Cerebellar cortex (tissue), 1 donor: ENCODE data around the gene FGFR2.

ENCODE experiments used
- DNase-seq: peaks from one replicate; pipeline ENCODE4 v3.0.0-alpha.2; 2015; ENCODE audit warnings: low spot score

FGFR2 gene

DNA sequence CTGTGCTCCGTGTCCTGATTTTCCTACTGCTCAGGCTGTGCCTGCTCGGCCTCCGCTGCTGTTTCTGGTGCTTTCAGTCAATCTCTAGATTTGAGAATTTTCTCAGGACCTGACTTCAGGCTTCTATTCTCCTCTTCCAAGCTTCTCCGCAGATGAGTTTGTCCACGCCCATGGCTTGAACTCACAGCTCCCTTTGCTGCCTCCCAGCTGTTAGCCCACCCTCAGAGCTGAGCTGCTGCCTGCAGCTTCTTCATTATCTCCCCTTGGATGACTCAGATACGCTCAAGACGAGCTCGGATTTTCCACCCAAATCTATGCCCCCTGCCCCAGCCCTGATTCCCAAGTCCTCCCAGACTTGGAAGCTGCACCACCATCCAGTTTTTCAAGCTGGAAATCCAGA is 104.7 kb downstream of the FGFR2 start:
- DNase-seq: no peak

DNA sequence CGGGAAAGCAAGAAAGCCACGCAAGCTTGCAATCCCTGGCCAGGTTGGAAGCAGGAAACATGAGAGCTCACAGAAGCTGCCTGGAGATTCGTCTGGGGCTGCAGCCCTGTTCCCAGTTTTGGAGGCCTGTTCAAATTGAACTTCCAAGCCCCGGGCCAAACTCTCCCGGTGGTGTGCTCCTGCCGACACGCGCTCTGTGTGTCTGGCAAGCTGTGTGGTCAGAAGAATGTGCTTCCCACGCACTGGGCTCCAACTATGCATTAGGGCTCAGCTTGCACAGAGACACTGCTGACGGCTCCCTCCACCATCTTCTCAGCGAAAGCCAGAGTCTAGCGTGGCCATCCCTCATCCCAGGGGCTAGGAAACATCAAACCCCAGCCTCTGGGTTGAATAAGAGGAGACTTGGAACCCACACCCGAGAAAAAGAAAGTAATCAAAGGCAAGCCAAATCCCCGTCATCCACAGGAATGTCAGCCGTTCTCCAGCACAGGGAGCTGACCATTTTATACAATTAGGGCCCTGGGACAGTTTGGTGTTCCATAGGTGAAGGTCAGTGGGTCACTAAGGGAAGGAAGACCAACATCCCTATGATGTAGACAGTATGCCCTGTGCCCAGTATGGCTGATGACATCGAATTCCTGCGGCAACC is 107.2 kb downstream of the FGFR2 start:
- no peak for DNase-seq

DNA sequence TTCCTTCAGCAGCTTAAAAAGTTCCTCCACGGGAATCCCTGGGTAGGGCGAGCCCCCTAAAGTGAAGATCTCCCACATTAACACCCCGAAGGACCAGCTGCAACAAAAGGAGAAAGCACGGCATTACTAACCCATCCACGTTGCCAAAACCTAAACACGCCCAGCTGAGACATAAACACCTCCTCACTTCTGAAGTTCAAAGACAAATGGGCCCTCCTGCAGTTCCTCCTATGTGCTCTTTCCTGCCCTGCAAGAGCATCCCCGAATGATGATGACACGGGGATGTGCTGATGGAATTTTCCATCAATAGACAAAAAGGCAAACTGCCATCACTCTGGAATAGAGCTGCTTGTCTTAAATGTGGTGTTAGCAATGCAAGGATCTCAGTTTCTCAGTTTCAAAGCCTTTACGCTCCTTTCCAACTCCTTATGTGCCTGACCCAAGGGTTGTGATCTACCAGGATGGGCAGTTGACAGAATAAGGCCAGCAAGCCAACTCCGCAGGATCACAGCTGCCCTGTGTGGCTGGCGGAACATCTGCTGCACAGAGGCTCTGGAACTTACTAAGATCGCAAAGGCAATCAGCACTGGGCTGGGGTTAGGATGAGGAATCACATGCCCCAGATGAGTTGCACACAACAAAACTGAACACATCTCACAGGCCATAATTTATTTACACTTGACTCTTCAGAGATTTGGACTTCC is 112.7 kb downstream of the FGFR2 start:
- no peak for DNase-seq

DNA sequence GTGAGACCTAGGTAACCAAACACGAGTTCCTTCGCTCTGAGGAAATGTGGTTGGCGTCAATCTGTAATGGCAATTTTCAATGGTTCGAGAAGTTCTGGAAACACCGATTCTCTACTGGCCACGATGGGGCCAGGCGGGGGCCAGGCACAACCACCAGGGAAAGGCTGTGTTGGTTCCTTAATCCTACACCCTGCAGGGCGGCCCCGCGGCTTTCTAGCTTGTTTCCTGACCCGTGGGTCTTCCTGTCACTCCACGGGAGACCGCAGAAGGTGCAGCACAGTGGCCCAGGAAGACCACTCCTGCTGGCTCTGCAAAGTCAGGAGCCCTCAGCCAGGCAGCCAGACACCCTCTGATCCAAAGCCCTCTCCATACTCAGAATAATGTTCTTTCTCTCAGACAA is 113.4 kb downstream of the FGFR2 start:
- DNase-seq: no peak

DNA sequence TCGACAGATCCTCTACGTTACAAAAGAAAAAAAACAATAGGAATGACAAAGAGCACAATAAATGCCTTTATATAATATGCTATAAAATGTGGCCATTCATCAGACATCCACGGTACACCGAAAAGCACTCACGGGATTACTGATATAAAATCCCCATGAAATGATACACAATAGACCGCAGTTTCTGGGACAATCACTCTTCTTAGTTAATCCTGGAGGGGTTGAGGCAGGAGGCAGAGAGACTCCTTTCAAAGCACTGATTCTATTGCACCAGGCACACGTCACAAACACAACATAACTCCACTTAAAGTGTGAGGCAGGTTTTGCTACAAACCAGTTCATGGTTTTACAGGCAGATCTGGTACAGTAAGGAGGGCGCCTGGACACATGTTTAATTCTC is 113.8 kb downstream of the FGFR2 start:
- DNase-seq: no peak

DNA sequence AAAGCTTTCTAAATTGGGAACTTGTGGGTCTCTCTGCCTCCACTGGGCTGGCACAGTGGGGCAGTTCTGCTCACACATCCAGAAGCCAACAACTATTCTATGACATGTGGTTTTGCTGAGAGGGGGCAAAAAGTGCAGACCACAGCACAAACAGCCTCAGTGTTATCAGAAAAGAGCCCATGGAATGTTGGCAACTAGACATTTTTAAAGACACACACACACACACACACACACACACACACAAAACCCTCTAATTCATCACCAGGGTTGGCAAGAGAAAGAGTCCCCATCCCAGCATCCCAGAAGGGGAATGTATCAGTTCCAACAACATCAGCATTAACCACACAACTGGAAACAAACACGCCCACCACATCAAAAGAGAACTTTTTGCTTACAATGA is 117.1 kb downstream of the FGFR2 start:
- DNase-seq: no peak

DNA sequence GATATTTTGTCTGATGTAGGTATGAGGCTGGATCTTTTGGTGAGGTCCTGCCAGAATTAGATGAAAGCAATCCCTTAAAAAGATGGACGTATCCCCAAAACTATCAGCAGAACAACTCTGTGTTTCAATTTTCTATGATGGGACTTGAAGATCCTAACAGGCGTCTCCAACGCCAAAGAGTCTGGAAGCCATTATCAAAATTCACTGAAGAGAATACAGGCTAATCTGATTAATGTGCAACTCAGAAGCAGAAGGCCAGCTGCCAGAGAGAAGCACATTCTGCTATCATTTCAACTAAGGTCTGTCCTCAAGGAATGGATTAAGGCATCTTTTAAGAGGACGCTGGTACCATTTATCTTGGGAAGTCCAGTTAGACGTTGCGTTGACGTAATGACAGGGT is 119.7 kb downstream of the FGFR2 start:
- no peak for DNase-seq

DNA sequence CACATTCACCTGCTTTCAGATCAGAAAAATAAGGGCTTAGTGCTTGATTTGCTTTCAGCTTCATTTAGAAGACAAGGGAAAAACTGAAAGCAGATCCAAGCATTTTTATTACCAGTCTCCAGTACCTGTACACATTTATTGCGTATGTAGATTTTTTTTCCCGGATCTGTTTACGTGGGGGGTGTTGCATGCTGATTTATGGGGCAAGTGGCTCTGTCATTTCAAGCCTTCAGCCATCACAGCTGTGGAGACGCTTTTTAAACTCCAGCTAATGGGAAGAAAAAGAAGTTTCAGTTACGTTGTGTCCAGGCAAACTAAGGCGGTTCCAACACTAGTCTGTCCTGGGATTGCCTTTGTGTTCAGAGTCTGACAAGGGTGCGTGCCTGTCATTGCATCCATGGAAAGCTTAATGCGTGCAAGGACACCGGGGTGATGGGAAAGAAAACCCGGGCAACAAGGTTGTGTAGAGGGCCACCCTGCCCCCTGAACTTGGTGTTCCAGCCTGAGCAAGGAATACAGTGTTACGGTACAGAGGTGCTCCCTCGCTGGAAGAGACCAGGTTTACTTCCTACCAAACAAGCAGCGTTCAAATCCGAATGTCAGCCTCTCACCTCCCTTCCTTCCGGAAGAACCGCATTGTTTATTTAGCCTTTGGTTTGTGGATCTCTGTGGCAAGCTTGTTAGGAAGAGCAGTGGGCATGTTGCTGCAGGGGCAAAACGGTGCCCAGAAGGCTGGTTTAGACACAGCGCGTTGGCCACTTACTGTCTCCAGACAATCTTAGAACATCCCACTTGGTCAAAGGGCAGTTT is 128.2 kb downstream of the FGFR2 start:
- no peak for DNase-seq

DNA sequence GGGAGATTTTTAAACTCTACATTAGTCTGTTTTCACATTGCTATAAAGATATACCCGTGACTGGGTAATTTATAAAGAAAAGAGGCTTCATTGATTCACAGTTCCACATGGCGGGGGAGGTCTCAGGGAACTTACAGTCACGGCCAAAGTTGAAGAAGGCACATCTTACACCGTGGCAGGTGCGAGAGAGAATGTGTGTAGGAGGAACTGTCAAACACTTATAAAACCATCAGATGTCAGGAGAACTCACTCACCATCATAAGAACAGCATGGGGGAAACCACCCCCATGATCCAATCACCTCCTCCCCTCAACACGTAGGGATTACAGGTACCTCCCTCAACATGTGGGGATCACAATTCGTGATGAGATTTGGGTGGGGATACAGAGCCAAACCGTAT is 129.5 kb downstream of the FGFR2 start:
- DNase-seq: no peak

DNA sequence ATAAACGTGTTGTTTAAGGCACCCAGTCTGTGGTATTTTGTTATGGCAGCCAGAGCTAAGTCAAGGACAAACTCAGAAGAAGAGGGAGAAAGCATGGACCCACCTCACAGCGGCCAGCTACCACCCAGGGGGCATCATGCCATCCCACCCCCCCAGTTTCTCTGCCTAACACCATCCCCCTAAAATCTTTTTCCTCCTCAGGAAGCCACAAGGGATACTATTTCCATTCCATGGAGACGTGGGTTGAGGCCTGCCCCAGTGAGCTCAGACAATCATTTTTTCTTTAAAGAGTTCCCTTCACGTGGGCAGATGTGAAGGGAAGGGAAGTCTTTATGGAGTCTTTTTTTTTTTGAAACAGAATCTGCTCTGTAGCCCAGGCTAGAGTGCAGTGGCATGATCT is 131.8 kb downstream of the FGFR2 start:
- no peak for DNase-seq

DNA sequence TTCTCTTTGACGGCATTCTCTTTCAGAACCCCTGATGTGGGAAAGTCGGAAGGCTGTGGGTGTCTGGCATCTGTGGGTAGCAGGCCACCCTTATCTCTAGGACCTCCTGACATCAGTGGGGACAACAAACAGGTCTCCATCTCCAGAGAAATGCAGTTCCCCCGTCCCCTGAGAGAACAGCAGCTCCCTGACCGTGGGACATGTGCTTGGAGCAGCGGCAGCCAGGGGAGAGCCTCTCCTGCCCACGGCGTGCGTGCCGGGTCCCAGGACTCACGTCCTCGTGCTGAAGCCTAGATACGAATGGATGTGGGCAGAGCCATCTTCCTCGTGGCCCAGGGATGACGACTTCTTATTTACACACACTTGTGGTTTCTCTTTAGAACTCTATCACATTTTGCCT is 133.0 kb downstream of the FGFR2 start:
- no peak for DNase-seq

DNA sequence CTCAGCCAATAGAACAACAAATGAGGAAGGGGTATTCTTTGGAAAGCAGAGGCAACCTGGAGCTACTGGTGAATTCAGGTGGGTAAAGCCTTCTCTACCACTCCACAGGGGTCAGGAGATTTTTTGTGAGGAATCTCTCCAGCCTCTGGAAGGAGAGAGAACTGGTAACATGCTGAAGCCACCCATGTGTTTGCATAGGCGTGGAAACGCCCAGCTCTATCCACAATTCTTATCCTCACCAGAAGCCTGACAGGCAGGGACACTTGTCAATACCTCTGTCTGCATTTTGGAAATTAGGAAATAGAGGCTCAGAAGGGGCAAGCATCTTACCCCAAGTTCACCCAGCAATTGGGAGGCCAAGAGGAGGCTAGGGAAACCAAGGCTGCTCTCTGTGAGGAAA is 133.7 kb downstream of the FGFR2 start:
- no peak for DNase-seq

DNA sequence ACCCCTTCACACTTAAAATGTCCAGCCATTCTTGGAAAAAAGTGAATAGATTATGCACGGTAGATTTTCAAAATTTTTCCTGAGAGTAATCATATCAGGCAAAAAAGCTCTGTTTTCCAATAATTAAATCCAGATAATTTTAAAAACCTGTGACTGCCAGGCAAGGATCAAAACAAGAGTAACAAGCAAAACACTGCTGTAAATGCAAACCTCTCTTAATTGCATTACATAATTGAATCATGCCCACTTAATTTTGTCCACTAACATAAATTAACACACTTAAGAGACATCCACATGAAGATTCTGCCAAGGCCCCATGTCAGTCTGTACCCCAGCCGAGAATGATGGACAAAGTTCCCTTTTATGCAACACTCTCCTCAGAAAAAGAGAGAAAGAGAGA is 135.3 kb downstream of the FGFR2 start:
- DNase-seq: no peak

DNA sequence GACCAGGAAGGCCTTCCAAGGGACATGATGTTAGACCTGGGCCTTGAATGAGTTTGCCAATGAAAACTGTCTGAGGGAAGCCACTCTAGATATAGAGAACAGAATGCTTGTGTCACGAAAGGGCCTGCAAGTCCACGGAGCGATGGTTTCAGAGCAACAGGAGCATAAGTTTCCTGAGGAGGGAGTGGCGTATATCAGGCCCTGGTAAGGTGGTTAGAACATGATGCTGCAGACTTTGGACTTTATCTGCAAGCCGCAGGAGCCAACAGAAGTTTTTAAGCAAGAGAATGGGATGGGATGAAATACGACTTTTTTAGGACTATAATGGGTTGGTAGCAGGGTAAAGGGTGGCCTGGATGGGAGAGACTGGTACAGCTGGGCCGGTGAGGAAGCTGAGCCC is 136.0 kb downstream of the FGFR2 start:
- no peak for DNase-seq

DNA sequence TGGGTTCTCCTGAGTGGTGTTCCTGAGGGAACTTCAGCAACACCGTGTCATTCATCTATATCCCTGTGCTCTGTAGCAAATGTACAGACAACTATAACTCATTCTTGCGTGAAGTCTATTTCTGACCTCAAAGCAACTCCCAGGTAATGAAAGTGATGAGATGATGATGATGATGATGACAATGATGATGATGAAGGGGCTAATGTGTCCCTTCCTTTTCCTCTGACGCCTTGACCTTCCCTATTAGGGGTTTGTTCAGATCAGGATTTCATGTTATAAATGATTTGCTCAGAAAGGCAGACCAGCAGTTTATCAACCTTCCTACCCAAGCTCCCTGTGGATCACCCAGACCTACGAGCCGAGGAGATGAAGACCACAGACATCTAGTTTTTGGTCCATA is 136.9 kb downstream of the FGFR2 start:
- no peak for DNase-seq

DNA sequence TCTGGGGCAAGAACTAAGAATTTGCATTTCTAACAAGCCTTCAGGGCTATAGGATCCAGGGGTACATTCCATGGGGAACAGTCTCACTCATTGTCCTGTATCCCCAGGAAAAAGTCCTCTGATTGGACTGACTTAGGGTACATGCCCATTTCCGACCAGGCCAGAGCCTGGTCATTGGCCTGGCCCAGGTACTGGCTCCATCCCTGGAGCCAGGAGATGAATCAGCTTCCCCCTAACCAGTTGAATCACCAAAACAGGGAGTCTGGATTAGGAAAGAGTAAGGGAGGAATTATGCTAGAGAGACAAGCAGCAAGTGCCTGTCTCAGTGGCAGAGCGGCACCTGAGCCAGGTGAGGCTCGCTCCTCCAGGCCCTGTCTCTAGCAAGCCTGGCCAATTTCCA is 137.5 kb downstream of the FGFR2 start:
- no peak for DNase-seq

DNA sequence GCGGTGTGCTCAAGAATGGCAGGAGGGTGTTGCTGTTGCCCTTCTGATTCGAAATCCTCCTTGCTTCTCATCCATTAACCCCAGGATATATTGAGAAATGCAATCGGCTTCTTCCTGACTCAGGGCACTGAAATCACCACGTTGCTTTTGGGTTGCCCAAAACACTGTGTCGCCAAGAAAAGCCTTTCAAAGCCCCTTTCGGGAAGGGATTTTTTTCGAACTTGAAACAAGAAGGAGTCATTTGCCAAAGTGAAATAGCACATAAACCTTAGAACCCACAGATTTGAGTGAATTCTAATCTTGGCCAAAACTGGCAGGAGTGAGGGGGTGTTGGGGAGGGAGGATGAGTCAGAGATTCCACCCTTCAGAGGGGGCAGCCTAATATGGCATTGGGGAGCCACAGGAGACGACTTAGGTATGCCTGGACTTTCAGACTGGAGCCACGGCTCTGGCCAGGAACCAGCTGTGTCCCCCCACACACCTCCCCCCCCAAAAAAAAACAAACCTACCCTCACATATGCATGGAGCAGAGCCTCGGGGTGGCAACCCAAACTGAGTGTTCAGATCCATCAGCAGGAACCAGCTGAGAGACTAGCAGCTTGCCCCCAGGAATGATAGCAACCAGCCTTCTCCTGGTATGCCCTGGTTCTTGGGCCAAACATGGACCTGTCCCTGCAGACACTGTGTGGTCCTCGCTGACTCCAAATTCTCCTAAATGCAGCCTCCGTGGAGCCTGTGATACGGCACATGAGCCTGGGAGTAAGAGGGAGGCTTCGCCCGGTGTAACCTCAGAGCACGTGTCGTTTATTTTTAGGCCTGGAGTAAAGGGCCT is 138.4 kb downstream of the FGFR2 start:
- DNase-seq: no peak

DNA sequence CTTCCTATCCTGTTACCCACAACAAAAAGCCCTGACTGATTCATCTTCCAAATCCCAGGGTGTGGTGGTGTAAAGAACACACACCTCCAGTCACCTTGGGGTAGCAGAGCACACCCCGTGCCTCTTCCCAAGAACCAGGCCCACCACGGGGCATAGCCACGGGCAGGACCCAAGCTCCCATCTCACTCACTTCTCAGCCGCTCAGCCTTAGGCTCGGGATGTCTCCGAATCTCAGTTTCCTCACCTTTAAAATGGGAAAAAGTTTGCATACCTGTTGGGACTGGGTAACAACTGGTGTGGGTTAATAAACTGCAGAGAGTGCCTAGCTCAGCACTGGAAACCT is 139.0 kb downstream of the FGFR2 start:
- DNase-seq: no peak

DNA sequence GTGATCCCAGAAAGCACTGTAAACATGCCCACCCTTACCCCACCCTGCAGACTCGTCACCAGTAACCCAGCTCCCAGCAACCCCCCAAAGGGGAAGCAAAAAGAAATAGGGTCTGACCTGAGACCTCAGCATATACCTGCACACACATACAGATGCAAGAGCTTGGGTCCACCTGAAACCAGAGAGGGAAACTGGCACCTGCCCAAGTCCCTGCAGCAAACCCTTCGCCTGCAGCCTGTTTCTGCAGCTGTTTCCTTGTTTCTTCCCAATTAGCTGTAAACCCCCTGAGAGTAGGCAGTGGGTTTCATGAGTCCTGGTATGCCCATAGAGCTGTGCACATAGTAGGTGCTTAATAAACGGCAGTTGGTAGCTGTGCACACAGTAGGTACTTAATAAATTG is 140.5 kb downstream of the FGFR2 start:
- no peak for DNase-seq

DNA sequence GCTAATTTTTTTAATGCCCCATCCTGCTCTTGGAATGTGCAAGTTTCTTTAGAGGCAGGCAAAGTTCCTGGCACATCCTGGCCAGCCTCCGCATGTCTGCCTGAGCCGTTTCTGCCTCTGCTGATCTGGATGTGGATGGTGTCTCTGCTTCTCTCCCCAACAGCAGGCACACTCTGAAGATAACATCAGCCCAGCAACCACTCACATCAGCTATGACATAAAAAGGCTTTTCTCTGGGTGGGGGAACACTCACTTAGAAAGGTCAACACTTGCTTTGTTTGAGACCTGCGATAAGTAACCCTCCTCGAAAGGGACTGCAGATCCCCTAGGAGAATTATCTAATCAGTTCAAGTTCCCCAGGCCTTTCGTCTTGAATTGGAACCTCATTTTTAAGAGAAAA is 142.9 kb downstream of the FGFR2 start:
- DNase-seq: no peak

DNA sequence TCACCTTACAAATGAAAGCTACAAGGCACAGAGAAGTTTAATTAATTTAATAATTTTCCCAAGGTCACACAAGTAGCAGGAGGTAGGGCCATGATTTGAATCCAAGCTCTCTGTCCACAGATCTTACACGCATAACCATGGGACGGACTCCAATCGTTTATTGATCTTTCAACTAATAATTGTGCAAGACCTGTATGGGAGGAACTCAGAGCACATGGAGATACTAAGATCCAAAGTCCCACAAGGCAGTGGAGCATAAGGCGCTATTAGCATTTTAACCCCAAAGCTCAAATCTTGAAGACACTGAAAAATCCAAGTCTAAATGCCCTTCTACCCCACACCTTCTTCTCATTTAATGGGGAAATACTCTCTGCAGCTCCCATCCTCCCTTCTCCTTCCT is 143.5 kb downstream of the FGFR2 start:
- no peak for DNase-seq

DNA sequence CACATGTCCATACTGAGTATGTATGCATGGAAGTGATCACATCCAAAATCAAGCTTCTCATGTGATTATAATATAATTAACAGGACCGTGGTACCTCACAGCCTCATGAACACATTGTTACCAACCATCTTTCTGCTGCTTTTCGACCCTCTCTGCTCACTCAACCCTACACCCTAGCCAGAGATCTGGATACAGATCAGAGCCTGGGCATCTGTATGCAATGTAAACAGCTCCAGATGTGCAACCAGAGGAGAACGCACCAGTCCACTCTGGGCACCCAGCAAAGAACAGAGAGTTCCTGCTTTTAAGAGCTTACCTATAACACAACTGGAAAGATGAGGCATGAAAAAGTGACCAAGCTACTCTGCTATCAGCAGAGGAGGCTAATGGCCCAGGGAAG is 145.1 kb downstream of the FGFR2 start:
- DNase-seq: no peak

DNA sequence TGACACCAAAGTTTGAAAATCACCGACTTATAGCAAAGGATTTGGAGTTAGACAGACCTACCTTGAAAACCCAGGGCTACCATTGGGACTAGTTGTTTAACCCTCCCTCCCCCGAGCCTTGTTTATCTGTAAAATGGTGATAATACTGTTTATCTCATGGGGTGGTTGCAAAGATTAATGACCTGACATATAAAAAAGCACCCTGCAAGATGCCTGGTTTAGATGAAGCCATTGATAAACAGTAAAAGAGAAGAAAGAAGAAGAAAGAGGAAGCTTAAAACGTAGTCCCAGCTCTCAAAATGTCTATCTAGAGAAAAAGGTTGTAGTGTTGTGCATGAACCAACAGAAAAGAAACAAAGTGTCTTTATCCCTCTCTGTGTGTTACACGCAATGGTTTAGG is 145.7 kb downstream of the FGFR2 start:
- DNase-seq: no peak
